22Rv1 (cell line): ENCODE results near the gene EGFR.

Experiments
- H3K27ac ChIP-seq: fragments of 450-650 bp; 2 replicates; pipeline ENCODE4 v1.5.1; 2017
- ZFX ChIP-seq: fragments of 450-650 bp; IDR thresholded peaks from 2 replicates; pipeline ENCODE4 v1.6.1; 2017; ENCODE audit warnings: antibody characterized with exemption, borderline replicate concordance
- TF ChIP-seq, protein P1 (sequence below): fragments of 450-650 bp; IDR thresholded peaks from 2 replicates; pipeline ENCODE4 v1.5.1; 2017; ENCODE audit warnings: mild to moderate bottlenecking

EGFR gene

GRCh38 chr7:55179931-55180682 is 161.3 kb downstream of the EGFR start:
- H3K27ac ChIP-seq, result no peak overlapping the region
- no peak for TF ChIP-seq ZFX
- TF ChIP-seq, protein P1, sequence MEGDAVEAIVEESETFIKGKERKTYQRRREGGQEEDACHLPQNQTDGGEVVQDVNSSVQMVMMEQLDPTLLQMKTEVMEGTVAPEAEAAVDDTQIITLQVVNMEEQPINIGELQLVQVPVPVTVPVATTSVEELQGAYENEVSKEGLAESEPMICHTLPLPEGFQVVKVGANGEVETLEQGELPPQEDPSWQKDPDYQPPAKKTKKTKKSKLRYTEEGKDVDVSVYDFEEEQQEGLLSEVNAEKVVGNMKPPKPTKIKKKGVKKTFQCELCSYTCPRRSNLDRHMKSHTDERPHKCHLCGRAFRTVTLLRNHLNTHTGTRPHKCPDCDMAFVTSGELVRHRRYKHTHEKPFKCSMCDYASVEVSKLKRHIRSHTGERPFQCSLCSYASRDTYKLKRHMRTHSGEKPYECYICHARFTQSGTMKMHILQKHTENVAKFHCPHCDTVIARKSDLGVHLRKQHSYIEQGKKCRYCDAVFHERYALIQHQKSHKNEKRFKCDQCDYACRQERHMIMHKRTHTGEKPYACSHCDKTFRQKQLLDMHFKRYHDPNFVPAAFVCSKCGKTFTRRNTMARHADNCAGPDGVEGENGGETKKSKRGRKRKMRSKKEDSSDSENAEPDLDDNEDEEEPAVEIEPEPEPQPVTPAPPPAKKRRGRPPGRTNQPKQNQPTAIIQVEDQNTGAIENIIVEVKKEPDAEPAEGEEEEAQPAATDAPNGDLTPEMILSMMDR, result no peak

- TF ChIP-seq, protein P1, result peak; percentile 80
- TF ChIP-seq ZFX, result no peak
- H3K27ac ChIP-seq, result peak overlapping the region; percentile 59
These were observed 162.2 kb downstream of the EGFR start for GRCh38 chr7:55180963-55181542.

DNA sequence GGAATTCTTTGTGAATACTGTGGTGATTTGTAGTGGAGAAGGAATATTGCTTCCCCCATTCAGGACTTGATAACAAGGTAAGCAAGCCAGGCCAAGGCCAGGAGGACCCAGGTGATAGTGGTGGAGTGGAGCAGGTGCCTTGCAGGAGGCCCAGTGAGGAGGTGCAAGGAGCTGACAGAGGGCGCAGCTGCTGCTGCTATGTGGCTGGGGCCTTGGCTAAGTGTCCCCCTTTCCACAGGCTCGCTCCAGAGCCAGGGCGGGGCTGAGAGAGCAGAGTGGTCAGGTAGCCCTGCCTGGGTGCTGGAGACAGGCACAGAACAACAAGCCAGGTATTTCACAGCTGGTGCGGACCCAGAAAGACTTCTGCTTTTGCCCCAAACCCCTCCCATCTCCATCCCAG is 162.9 kb downstream of the EGFR start:
- H3K27ac ChIP-seq, result peak overlapping the region; percentile 59
- TF ChIP-seq, protein P1, result no peak
- no peak for TF ChIP-seq ZFX

DNA sequence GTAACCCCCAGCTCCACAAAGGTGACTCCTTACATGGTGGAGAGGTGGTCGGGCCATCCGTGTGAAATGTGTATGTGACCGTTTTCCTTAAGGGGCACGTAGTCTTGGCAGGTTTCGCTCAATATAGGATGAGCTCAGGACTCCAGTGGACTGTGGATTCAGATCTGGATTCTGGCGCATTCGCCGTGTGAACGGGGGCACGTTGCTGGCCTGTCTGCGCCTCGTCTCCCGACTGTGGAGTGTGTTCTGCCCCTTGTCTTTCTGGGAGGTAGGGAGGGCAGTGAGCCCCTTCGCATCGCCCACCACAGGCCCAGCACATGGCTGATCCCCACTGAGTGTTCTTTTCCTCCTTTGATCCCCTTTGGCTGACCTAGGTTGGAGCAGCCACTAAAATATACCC is 165.1 kb downstream of the EGFR start:
- TF ChIP-seq ZFX, result no peak
- TF ChIP-seq, protein P1, result no peak
- no peak overlapping the region for H3K27ac ChIP-seq

GRCh38 chr7:55185321-55185802 is 166.5 kb downstream of the EGFR start:
- TF ChIP-seq ZFX, result no peak
- TF ChIP-seq, protein P1, result no peak
- H3K27ac ChIP-seq, result no peak overlapping the region

DNA sequence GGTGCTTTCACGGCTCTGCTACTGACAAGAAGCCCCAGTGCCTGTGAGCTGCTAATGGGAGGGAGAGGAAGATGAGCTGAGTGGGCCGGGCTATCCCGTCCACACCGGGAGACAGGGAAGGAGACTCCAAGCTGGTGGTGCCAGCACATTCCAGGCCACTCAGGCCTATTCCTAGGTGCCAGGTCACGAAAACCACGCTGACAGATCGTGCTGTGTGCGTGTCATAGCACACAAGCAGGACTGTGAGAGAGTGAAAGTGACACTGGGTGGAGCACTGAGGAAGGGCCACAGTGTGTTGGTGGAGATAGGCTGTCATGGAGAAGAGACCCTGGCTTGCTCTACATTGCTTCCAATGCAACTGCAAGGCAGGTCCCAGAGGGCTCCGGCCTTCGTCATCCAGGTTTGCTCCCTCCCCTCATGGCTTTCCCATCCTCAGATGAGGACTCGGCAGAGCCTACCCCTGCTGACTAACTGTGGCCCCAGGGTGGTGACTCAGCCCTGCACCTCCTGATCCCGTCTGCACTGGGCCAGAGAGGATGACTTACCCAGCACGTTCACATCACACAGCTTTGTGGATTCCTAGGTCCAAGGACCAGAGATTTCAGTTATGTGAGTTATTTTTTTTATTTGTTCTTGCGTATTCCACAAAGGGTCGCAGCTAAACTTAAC is 167.3 kb downstream of the EGFR start:
- H3K27ac ChIP-seq, result no peak overlapping the region

More for the DNA sequence above, 167.3 kb downstream of the EGFR start:
- TF ChIP-seq ZFX, result no peak
- TF ChIP-seq, protein P1, result no peak
